Kidney (tissue), 14 donors: ENCODE results near the gene PPCS. TPM values are rescaled to one million over a fixed set of nuclear protein-coding genes. Genes with fewer than 3 reads are reported as not detected.

Source experiments
- DNase-seq, 5 donors: peaks; one replicate each; pipeline ENCODE4 v3.0.0-alpha.2; 2013 to 2020
- FAIRE-seq: peaks from 2 replicates; lab custom pipeline; 2012; peaks lifted over from hg19 to GRCh38; lab: Jason Lieb, UNC
- H3K27ac ChIP-seq, 2 donors: one replicate each; pipeline ENCODE4 v1.7.0; 2013; ENCODE audit warnings: low read depth in 2 of 2, low read length in 2 of 2, inconsistent platforms in 1 of 2
- H3K27me3 ChIP-seq: one replicate; pipeline ENCODE4 v1.7.1; 2013; ENCODE audit warnings: low read length, inconsistent platforms; ENCODE audit not compliant: control insufficient read depth, insufficient read depth
- H3K36me3 ChIP-seq, 3 donors: one replicate each; pipeline versions ENCODE4 v1.7.0 to v1.7.1; 2013; ENCODE audit warnings: low read length in 3 of 3, control low read depth in 1 of 3, inconsistent platforms in 1 of 3; ENCODE audit not compliant: insufficient read depth in 3 of 3, control insufficient read depth in 2 of 3
- H3K4me1 ChIP-seq, 3 donors: one replicate each; pipeline versions ENCODE4 v1.7.0 to v1.7.1; 2013; ENCODE audit warnings: low read length in 3 of 3, inconsistent platforms in 1 of 3, low read depth in 1 of 3; ENCODE audit not compliant: control insufficient read depth in 2 of 3, insufficient read depth in 2 of 3
- H3K4me3 ChIP-seq, 3 donors: one replicate each; pipeline versions ENCODE4 v1.7.0 to v1.8.1; 2013; ENCODE audit warnings: low read length in 3 of 3, control low read depth in 1 of 3, inconsistent platforms in 1 of 3
- H3K9ac ChIP-seq, 3 donors: one replicate each; pipeline versions ENCODE4 v1.7.0 to v1.7.1; 2013; ENCODE audit warnings: low read length in 3 of 3, control low read depth in 1 of 3, inconsistent platforms in 1 of 3
- H3K9me3 ChIP-seq, 3 donors: one replicate each; pipeline versions ENCODE4 v1.7.0 to v1.7.1; 2013; ENCODE audit warnings: low read length in 3 of 3, control low read depth in 1 of 3, inconsistent platforms in 1 of 3; ENCODE audit not compliant: control insufficient read depth in 2 of 3, insufficient read depth in 1 of 3
- intact Hi-C: fragments of 100-400 bp; cut with DNase I; formaldehyde crosslinking; loops from one replicate; pipeline ENCODE4 v1.11.1; 2022
- polyA plus RNA-seq: library from polyadenylated mRNA; stranded (reverse); fragments of 350-450 nt; fragmentation: Illumina TruSeq; extraction: RNeasy Lipid Tissue Mini Kit (QIAGEN cat#74804); gene quantifications from one replicate; pipeline ENCODE4 v1.2.3, GENCODE V29; 2014; ENCODE audit warnings: low read depth, low replicate concordance; ENCODE audit not compliant: insufficient read depth
- total RNA-seq: library from RNA; stranded (reverse); fragmentation: NEBNext Ultra II Directional; extraction: Animal tissue kit (Norgen Biotek cat#: 25700); gene quantifications from one replicate; pipeline ENCODE4 v1.2.1, GENCODE V29; 2021
- TF ChIP-seq, protein P1 (sequence below): IDR thresholded peaks from 3 replicates; pipeline ENCODE4 v1.5.1; 2012; ENCODE audit warnings: mild to moderate bottlenecking, moderate library complexity, borderline replicate concordance; ENCODE audit not compliant: insufficient read depth; ENCODE audit errors: extremely low read depth
- donor health status: control.
- donor health status: control.
- donor health status: control.
- donor health status: control.
- donor health status: control.
- donor health status: DM: yes; HTN: yes; CAD: no.
- donor health status: Normal renal cell carcinoma (clear cell type).

Gene PPCS
- total and polyA plus RNA-seq, 2 donors from 2014 or later = 79.3 to 145 TPM

DNA sequence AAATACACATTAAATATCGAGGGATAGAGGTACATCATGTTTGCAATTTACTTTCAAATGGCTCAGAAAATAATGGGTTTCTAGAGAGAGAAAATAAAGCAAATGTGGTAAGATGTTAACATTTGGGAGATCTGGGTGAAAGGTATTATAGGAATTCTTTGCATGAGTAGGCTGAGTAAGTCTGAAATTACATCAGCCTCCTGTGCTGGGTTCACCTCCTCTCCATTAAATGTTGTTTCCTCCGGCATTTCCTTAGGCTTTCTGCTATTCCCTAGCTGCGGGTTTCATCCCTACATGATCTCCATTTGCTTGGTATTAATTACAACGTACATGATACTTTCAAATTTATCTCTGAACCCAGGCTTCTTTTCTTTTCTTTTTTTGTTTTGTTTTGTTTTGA is 32.1 kb upstream of the PPCS start:
- DNase-seq (peak in 2 of 5 donors; percentile 22 to 52), FAIRE-seq (no peak)

DNA sequence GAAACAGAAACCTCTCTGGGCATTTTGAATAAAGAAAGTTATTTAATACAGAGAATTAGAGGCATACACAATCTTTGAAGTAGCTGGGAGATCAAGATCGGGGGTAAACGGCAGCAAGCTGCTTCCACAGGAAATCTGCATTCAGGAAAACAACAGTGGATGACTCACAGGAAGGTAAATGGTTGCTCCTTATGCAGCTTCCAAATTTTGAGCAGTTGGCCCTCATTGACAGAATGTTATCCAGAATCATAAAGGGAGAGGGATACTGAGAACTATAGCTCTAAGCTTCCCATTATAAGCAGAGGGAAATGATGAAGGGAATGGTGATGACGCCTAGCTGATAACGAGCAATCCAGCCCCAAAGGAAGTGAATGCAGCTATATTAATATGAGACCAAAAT is 29.1 kb upstream of the PPCS start:
- FAIRE-seq (no peak), DNase-seq (no peak)
- Histone ChIP-seq H3K36me3 (peaks cover 0 to 2% (median 0%) of the 10 kb centered on the region in 3 donors), H3K4me3 (no peak overlapping the region), H3K9me3 (no peaks in the 10 kb centered on the region), H3K4me1 (no peaks in the 10 kb centered on the region), H3K27ac (no peak overlapping the region), H3K9ac (no peak overlapping the region), H3K27me3 (no peaks in the 10 kb centered on the region)
- TF ChIP-seq, protein P1, sequence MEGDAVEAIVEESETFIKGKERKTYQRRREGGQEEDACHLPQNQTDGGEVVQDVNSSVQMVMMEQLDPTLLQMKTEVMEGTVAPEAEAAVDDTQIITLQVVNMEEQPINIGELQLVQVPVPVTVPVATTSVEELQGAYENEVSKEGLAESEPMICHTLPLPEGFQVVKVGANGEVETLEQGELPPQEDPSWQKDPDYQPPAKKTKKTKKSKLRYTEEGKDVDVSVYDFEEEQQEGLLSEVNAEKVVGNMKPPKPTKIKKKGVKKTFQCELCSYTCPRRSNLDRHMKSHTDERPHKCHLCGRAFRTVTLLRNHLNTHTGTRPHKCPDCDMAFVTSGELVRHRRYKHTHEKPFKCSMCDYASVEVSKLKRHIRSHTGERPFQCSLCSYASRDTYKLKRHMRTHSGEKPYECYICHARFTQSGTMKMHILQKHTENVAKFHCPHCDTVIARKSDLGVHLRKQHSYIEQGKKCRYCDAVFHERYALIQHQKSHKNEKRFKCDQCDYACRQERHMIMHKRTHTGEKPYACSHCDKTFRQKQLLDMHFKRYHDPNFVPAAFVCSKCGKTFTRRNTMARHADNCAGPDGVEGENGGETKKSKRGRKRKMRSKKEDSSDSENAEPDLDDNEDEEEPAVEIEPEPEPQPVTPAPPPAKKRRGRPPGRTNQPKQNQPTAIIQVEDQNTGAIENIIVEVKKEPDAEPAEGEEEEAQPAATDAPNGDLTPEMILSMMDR = no peak
- intact Hi-C loops = no loop called here

More for the DNA sequence above, 32.1 kb upstream of the PPCS start:
- no peak overlapping the region for H3K4me3 ChIP-seq
- H3K27me3 ChIP-seq = no peaks in the 10 kb centered on the region
- H3K9me3 ChIP-seq = no peaks in the 10 kb centered on the region
- intact Hi-C loops = no loop called here
- no peaks in the 10 kb centered on the region for H3K36me3 ChIP-seq
- H3K9ac ChIP-seq = no peak overlapping the region
- H3K27ac ChIP-seq = no peak overlapping the region
- no peaks in the 10 kb centered on the region for H3K4me1 ChIP-seq
- TF ChIP-seq, protein P1 = no peak

- H3K4me1 ChIP-seq = no peaks in the 10 kb centered on the region
- DNase-seq = no peak
- peaks cover 0 to 4% (median 0%) of the 10 kb centered on the region in 3 donors for H3K36me3 ChIP-seq
- H3K9me3 ChIP-seq = no peaks in the 10 kb centered on the region
- no peak for FAIRE-seq
- no peak overlapping the region for H3K27ac ChIP-seq
- no peak overlapping the region for H3K9ac ChIP-seq
- intact Hi-C loops = no loop called here
- H3K27me3 ChIP-seq = no peaks in the 10 kb centered on the region
- TF ChIP-seq, protein P1 = no peak
- H3K4me3 ChIP-seq = no peak overlapping the region
These were observed 26.7 kb upstream of the PPCS start for GRCh38 chr1:42429603-42430002.
